Breast epithelium (tissue), 3 donors: ENCODE measurements around the gene MARCKS.

Experiments used
- CTCF ChIP-seq, 3 donors: fragments of 450-650 bp; IDR thresholded peaks; one replicate each; pipeline ENCODE4 v1.5.1; 2016 to 2017; ENCODE audit warnings: antibody characterized with exemption in 3 of 3, mild to moderate bottlenecking in 3 of 3, moderate library complexity in 3 of 3
- POLR2A ChIP-seq: fragments of 450-650 bp; IDR thresholded peaks from one replicate; pipeline ENCODE4 v1.6.1; 2016; ENCODE audit warnings: antibody characterized with exemption, mild to moderate bottlenecking, moderate library complexity
- POLR2AphosphoS5 ChIP-seq, 3 donors: sonication (generic); formaldehyde crosslinking; IDR thresholded peaks; one replicate each; pipeline ENCODE4 v1.6.1; 2017; ENCODE audit warnings: antibody characterized with exemption in 3 of 3

- TF ChIP-seq CTCF (IDR thresholded peaks at IDR 0.05) = no peak
- TF ChIP-seq POLR2AphosphoS5 (IDR thresholded peaks at IDR 0.05) = no peak
- no peak for TF ChIP-seq POLR2A
Measured at GRCh38 chr6:113908801-113909200, 51.7 kb downstream of the MARCKS start.
